HG03354 (cell line): ENCODE results near the gene KLF4.

Source experiments
- ATAC-seq: cut with Tn5 transposase; IDR thresholded peaks from one replicate; pipeline ENCODE4 v1.9.1; 2021; ENCODE audit warnings: mild to moderate bottlenecking; ENCODE audit not compliant: unreplicated experiment, poor library complexity, severe bottlenecking

The KLF4 gene

GRCh38 chr9:107488375-107489143 lies 1.0 kb downstream of the KLF4 start:
- ATAC-seq, result no peak

GRCh38 chr9:107487521-107488374 lies 1.8 kb downstream of the KLF4 start:
- peak; percentile 27 for ATAC-seq

GRCh38 chr9:107486674-107487520 lies 2.7 kb downstream of the KLF4 start:
- ATAC-seq, result no peak

- ATAC-seq, result no peak
Observed at GRCh38 chr9:107485458-107486043, 4.0 kb downstream of the KLF4 start.

GRCh38 chr9:107484117-107484723 lies 5.3 kb downstream of the KLF4 start:
- peak; percentile 51 for ATAC-seq

GRCh38 chr9:107483666-107484065 lies 5.9 kb downstream of the KLF4 start:
- ATAC-seq, result no peak

GRCh38 chr9:107481035-107481434 lies 8.5 kb downstream of the KLF4 start:
- no peak for ATAC-seq

GRCh38 chr9:107480386-107480789 lies 9.2 kb downstream of the KLF4 start:
- ATAC-seq, result no peak

GRCh38 chr9:107478805-107479204 lies 10.8 kb downstream of the KLF4 start:
- no peak for ATAC-seq

- no peak for ATAC-seq
Observed at GRCh38 chr9:107474124-107474523, 15.4 kb downstream of the KLF4 start.

- no peak for ATAC-seq
Observed at GRCh38 chr9:107472581-107473340, 16.8 kb downstream of the KLF4 start.

GRCh38 chr9:107471552-107471951 lies 18.0 kb downstream of the KLF4 start:
- no peak for ATAC-seq

- no peak for ATAC-seq
Observed at GRCh38 chr9:107467416-107467815, 22.2 kb downstream of the KLF4 start.

- no peak for ATAC-seq
Observed at GRCh38 chr9:107466826-107467225, 22.7 kb downstream of the KLF4 start.

- ATAC-seq, result peak; percentile 86
Observed at GRCh38 chr9:107465467-107466451, 23.8 kb downstream of the KLF4 start.

- ATAC-seq, result no peak
Observed at GRCh38 chr9:107464516-107464915, 25.1 kb downstream of the KLF4 start.

- ATAC-seq, result no peak
Observed at GRCh38 chr9:107462691-107463090, 26.9 kb downstream of the KLF4 start.
